HepG2 (cell line): ENCODE data around the gene B4GALT1. TPM values are rescaled to one million over a fixed set of nuclear protein-coding genes. Genes with fewer than 3 reads are reported as not detected.

Experiments used
- AFF4 ChIP-seq: sonication (generic); formaldehyde crosslinking; IDR thresholded peaks from 2 replicates; pipeline ENCODE4 v1.4.0; 2020; ENCODE audit warnings: missing genetic modification reagents
- AHR ChIP-seq: IDR thresholded peaks from 2 replicates; pipeline ENCODE4 v1.6.1; 2018; ENCODE audit warnings: missing genetic modification reagents, missing compliant biosample characterization
- CBX5 ChIP-seq: sonication (generic); formaldehyde crosslinking; IDR thresholded peaks from 2 replicates; pipeline ENCODE4 v1.4.0; 2020; ENCODE audit warnings: missing genetic modification reagents, borderline replicate concordance
- PATZ1 ChIP-seq: sonication (generic); formaldehyde crosslinking; IDR thresholded peaks from 2 replicates; pipeline ENCODE4 v1.4.0; 2020; ENCODE audit warnings: missing genetic modification reagents
- RERE ChIP-seq: IDR thresholded peaks from 2 replicates; pipeline ENCODE4 v1.6.1; 2016; ENCODE audit warnings: low read depth, missing genetic modification reagents, missing compliant biosample characterization
- YY1 ChIP-seq: IDR thresholded peaks from 2 replicates; pipeline ENCODE4 v1.6.1; 2011; ENCODE audit warnings: low read length, low read depth, moderate library complexity, mild to moderate bottlenecking; ENCODE audit not compliant: insufficient read depth, insufficient replicate concordance
- ZFP82 ChIP-seq: sonication (generic); formaldehyde crosslinking; IDR thresholded peaks from 2 replicates; pipeline ENCODE4 v1.5.1; 2020; ENCODE audit warnings: mild to moderate bottlenecking, missing genetic modification reagents, borderline replicate concordance
- ZNF143 ChIP-seq: sonication (generic); formaldehyde crosslinking; IDR thresholded peaks from 2 replicates; pipeline ENCODE4 v1.4.0; 2020; ENCODE audit warnings: missing genetic modification reagents
- ZNF263 ChIP-seq: sonication (generic); formaldehyde crosslinking; IDR thresholded peaks from 2 replicates; pipeline ENCODE4 v1.4.0; 2020; ENCODE audit warnings: missing genetic modification reagents
- polyA plus RNA-seq, 8 experiments: library from polyadenylated mRNA; depleted of rRNA in 3 of 8; stranded (reverse) in 7 of 8; unstranded in 1 of 8; fragments of >200 nt; fragmentation: Illumina TruSeq in 4 of 8; extraction: Trizol in 4 of 8; gene quantifications; 2 replicates each; pipeline versions ENCODE4 v1.2.1 to v1.2.3, GENCODE V29; 2011 to 2016; ENCODE audit warnings: low read depth in 4 of 8, missing spikeins in 1 of 8, mixed read lengths in 1 of 8; ENCODE audit not compliant: insufficient read depth in 1 of 8
- total RNA-seq, 5 experiments: library from RNA; depleted of rRNA; stranded (reverse); fragments of >200 nt; fragmentation: Illumina TruSeq; extraction: Trizol; gene quantifications; 2 replicates each; pipeline ENCODE4 v1.2.3, GENCODE V29; 2016; ENCODE audit warnings: low read depth in 1 of 5
- TF ChIP-seq, protein P1 (sequence below): sonication (generic); formaldehyde crosslinking; IDR thresholded peaks from 2 replicates; pipeline ENCODE4 v1.9.0; 2021; ENCODE audit warnings: missing genetic modification reagents, borderline replicate concordance
- TF ChIP-seq, protein P2 (sequence below): sonication (generic); formaldehyde crosslinking; IDR thresholded peaks from 2 replicates; pipeline ENCODE4 v1.5.0; 2020; ENCODE audit warnings: missing genetic modification reagents, mild to moderate bottlenecking, borderline replicate concordance

The B4GALT1 gene
- total and polyA plus RNA-seq, 2 of the 13 experiments (the other 11 are each of a cell fraction or from before 2014, with no cell fraction given), result 15.7 to 33.5 TPM

GRCh38 chr9:33167084-33167971, at the start of gene B4GALT1 (continued):
- TF ChIP-seq RERE (CRISPR knock-in tag) (0 out of 2 replicates have a peak, but pooled peaks have one; percentile 25), YY1 (no peak), AFF4 (CRISPR knock-in tag) (no peak), PATZ1 (CRISPR knock-in tag) (peak; percentile 27), ZNF143 (CRISPR knock-in tag) (no peak), ZFP82 (CRISPR knock-in tag) (no peak; the same call in 1 of the 2 replicates), ZNF263 (peak; percentile 36; the same call in 1 of the 2 replicates), AHR (peak; percentile 84), CBX5 (CRISPR knock-in tag) (peak; percentile 53; the same call in 1 of the 2 replicates)
- TF ChIP-seq, protein P1, sequence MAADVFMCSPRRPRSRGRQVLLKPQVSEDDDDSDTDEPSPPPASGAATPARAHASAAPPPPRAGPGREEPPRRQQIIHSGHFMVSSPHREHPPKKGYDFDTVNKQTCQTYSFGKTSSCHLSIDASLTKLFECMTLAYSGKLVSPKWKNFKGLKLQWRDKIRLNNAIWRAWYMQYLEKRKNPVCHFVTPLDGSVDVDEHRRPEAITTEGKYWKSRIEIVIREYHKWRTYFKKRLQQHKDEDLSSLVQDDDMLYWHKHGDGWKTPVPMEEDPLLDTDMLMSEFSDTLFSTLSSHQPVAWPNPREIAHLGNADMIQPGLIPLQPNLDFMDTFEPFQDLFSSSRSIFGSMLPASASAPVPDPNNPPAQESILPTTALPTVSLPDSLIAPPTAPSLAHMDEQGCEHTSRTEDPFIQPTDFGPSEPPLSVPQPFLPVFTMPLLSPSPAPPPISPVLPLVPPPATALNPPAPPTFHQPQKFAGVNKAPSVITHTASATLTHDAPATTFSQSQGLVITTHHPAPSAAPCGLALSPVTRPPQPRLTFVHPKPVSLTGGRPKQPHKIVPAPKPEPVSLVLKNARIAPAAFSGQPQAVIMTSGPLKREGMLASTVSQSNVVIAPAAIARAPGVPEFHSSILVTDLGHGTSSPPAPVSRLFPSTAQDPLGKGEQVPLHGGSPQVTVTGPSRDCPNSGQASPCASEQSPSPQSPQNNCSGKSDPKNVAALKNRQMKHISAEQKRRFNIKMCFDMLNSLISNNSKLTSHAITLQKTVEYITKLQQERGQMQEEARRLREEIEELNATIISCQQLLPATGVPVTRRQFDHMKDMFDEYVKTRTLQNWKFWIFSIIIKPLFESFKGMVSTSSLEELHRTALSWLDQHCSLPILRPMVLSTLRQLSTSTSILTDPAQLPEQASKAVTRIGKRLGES (CRISPR knock-in tag), result 0 out of 2 replicates have a peak, but pooled peaks have one; percentile 23
- TF ChIP-seq, protein P2, sequence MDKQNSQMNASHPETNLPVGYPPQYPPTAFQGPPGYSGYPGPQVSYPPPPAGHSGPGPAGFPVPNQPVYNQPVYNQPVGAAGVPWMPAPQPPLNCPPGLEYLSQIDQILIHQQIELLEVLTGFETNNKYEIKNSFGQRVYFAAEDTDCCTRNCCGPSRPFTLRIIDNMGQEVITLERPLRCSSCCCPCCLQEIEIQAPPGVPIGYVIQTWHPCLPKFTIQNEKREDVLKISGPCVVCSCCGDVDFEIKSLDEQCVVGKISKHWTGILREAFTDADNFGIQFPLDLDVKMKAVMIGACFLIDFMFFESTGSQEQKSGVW (CRISPR knock-in tag), result 0 out of 2 replicates have a peak, but pooled peaks have one; percentile 44
